HEK293 (cell line): ENCODE measurements around the gene UBA6.

ENCODE experiments used
- CTCF ChIA-PET: fragments of 350-600 bp; formaldehyde crosslinking; extraction: SDS; loops from one replicate; lab custom pipeline; 2021; ENCODE audit warnings: antibody characterized with exemption; lab: Yijun Ruan, JAX
- POLR2A ChIA-PET: fragments of 300-600 bp; formaldehyde crosslinking; extraction: SDS; loops from one replicate; lab custom pipeline; 2020; ENCODE audit warnings: antibody characterized with exemption, inconsistent platforms; lab: Yijun Ruan, JAX
- H3K27ac ChIP-seq: fragments of 200-500 bp; sonication (Bioruptor generic); 2 replicates; pipeline ENCODE4 v1.5.1; 2014; ENCODE audit warnings: low read depth, low read length, control low read depth, inconsistent platforms; ENCODE audit errors: extremely low read depth
- H3K36me3 ChIP-seq, 2 experiments: fragments of 200-500 bp in 1 of 2; sonication (Bioruptor generic) in 1 of 2; 1 replicate in 1 of 2; 2 replicates in 1 of 2; pipeline ENCODE4 v1.5.1; 2014 to 2017; ENCODE audit warnings: inconsistent platforms in 2 of 2, low read length in 2 of 2; ENCODE audit not compliant: control insufficient read depth in 2 of 2, insufficient read depth in 1 of 2
- H3K4me1 ChIP-seq: fragments of 200-500 bp; sonication (Bioruptor generic); 2 replicates; pipeline ENCODE4 v1.5.1; 2014; ENCODE audit warnings: mild to moderate bottlenecking, low read length, inconsistent platforms; ENCODE audit not compliant: control insufficient read depth, insufficient read depth
- H3K4me3 ChIP-seq: 2 replicates; pipeline ENCODE4 v1.5.1; 2011; ENCODE audit warnings: low read depth, mild to moderate bottlenecking, control low read depth, low read length, moderate library complexity
- H3K9me3 ChIP-seq: fragments of 200-500 bp; sonication (Bioruptor generic); 2 replicates; pipeline ENCODE4 v1.5.1; 2014; ENCODE audit warnings: low read depth, low read length, inconsistent platforms; ENCODE audit not compliant: control insufficient read depth, insufficient read depth
- BCL11A ChIP-seq: fragments of 450-650 bp; formaldehyde crosslinking; IDR thresholded peaks from 2 replicates; pipeline ENCODE4 v1.5.1; 2016; ENCODE audit warnings: low read depth, missing biosample characterization, missing genetic modification characterization
- GFI1B ChIP-seq: fragments of 450-650 bp; formaldehyde crosslinking; IDR thresholded peaks from 2 replicates; pipeline ENCODE4 v1.5.1; 2016; ENCODE audit warnings: missing biosample characterization, missing genetic modification characterization
- GLIS2 ChIP-seq: fragments of 450-650 bp; formaldehyde crosslinking; IDR thresholded peaks from 2 replicates; pipeline ENCODE4 v1.5.1; 2016; ENCODE audit warnings: missing biosample characterization, missing genetic modification characterization
- HOXA7 ChIP-seq: sonication (generic); formaldehyde crosslinking; IDR thresholded peaks from 2 replicates; pipeline ENCODE4 v1.8.1; 2022; ENCODE audit warnings: missing genetic modification reagents, borderline replicate concordance
- IKZF3 ChIP-seq: fragments of 450-650 bp; IDR thresholded peaks from 2 replicates; pipeline ENCODE4 v1.5.0; 2018; ENCODE audit warnings: missing biosample characterization, mild to moderate bottlenecking, missing genetic modification characterization, moderate library complexity
- KLF1 ChIP-seq: fragments of 450-650 bp; formaldehyde crosslinking; IDR thresholded peaks from 2 replicates; pipeline ENCODE4 v1.5.1; 2016; ENCODE audit warnings: missing biosample characterization, missing genetic modification characterization
- PBX3 ChIP-seq: sonication (generic); formaldehyde crosslinking; IDR thresholded peaks from 2 replicates; pipeline ENCODE4 v1.8.1; 2022; ENCODE audit warnings: mild to moderate bottlenecking, moderate library complexity, missing genetic modification reagents
- PRDM4 ChIP-seq: fragments of 450-650 bp; formaldehyde crosslinking; IDR thresholded peaks from 2 replicates; pipeline ENCODE4 v1.5.1; 2017; ENCODE audit warnings: missing biosample characterization, missing genetic modification characterization
- SETDB1 ChIP-seq: IDR thresholded peaks from one replicate; pipeline ENCODE4 v1.6.1; 2017; ENCODE audit warnings: mild to moderate bottlenecking, low read length, moderate library complexity, mixed read lengths; ENCODE audit not compliant: insufficient read length
- TSHZ1 ChIP-seq: fragments of 450-650 bp; formaldehyde crosslinking; IDR thresholded peaks from 2 replicates; pipeline ENCODE4 v1.5.1; 2016; ENCODE audit warnings: missing biosample characterization, missing genetic modification characterization, borderline replicate concordance
- ZBTB48 ChIP-seq: fragments of 450-650 bp; formaldehyde crosslinking; IDR thresholded peaks from 2 replicates; pipeline ENCODE4 v1.5.1; 2016; ENCODE audit warnings: missing biosample characterization, missing genetic modification characterization
- ZFHX2 ChIP-seq: fragments of 450-650 bp; formaldehyde crosslinking; conservative IDR thresholded peaks from 2 replicates; pipeline ENCODE4 v1.5.1; 2016; ENCODE audit warnings: missing biosample characterization, missing genetic modification characterization
- ZFP37 ChIP-seq: fragments of 450-650 bp; formaldehyde crosslinking; IDR thresholded peaks from 2 replicates; pipeline ENCODE4 v1.5.1; 2016; ENCODE audit warnings: missing biosample characterization, missing genetic modification characterization
- ZNF175 ChIP-seq: fragments of 450-650 bp; formaldehyde crosslinking; IDR thresholded peaks from 2 replicates; pipeline ENCODE4 v1.5.1; 2016; ENCODE audit warnings: missing biosample characterization, missing genetic modification characterization
- ZNF2 ChIP-seq: fragments of 450-650 bp; formaldehyde crosslinking; IDR thresholded peaks from 2 replicates; pipeline ENCODE4 v1.5.1; 2016; ENCODE audit warnings: missing biosample characterization, missing genetic modification characterization
- ZNF23 ChIP-seq: fragments of 450-650 bp; formaldehyde crosslinking; IDR thresholded peaks from 2 replicates; pipeline ENCODE4 v1.5.1; 2016; ENCODE audit warnings: missing biosample characterization, missing genetic modification characterization, borderline replicate concordance
- ZNF24 ChIP-seq: fragments of 450-650 bp; formaldehyde crosslinking; IDR thresholded peaks from 2 replicates; pipeline ENCODE4 v1.5.1; 2016; ENCODE audit warnings: missing biosample characterization, missing genetic modification characterization
- ZNF416 ChIP-seq: fragments of 450-650 bp; formaldehyde crosslinking; IDR thresholded peaks from 2 replicates; pipeline ENCODE4 v1.5.1; 2016; ENCODE audit warnings: missing biosample characterization, missing genetic modification characterization
- ZNF48 ChIP-seq: fragments of 450-650 bp; formaldehyde crosslinking; IDR thresholded peaks from 2 replicates; pipeline ENCODE4 v1.5.1; 2016; ENCODE audit warnings: missing biosample characterization, missing genetic modification characterization
- ZNF555 ChIP-seq: fragments of 450-650 bp; formaldehyde crosslinking; conservative IDR thresholded peaks from 2 replicates; pipeline ENCODE4 v1.5.1; 2017; ENCODE audit warnings: missing biosample characterization, mild to moderate bottlenecking, missing genetic modification characterization, inconsistent platforms
- ZNF585B ChIP-seq: fragments of 450-650 bp; formaldehyde crosslinking; IDR thresholded peaks from 2 replicates; pipeline ENCODE4 v1.5.1; 2016; ENCODE audit warnings: missing biosample characterization, missing genetic modification characterization
- ZNF600 ChIP-seq: fragments of 450-650 bp; formaldehyde crosslinking; IDR thresholded peaks from 2 replicates; pipeline ENCODE4 v1.5.1; 2016; ENCODE audit warnings: missing biosample characterization, missing genetic modification characterization
- ZNF654 ChIP-seq: fragments of 450-650 bp; formaldehyde crosslinking; IDR thresholded peaks from 2 replicates; pipeline ENCODE4 v1.5.1; 2016; ENCODE audit warnings: low read depth, missing biosample characterization, missing genetic modification characterization
- ZNF830 ChIP-seq: fragments of 450-650 bp; IDR thresholded peaks from 2 replicates; pipeline ENCODE4 v1.5.0; 2018; ENCODE audit warnings: missing biosample characterization, missing genetic modification characterization, low read depth, mild to moderate bottlenecking, moderate library complexity
- ZNF837 ChIP-seq: fragments of 450-650 bp; formaldehyde crosslinking; IDR thresholded peaks from 2 replicates; pipeline ENCODE4 v1.5.1; 2016; ENCODE audit warnings: missing biosample characterization, missing genetic modification characterization
- ZSCAN30 ChIP-seq: fragments of 450-650 bp; IDR thresholded peaks from 2 replicates; pipeline ENCODE4 v1.5.1; 2018; ENCODE audit warnings: missing biosample characterization, mild to moderate bottlenecking, missing genetic modification characterization, moderate library complexity
- ZSCAN4 ChIP-seq: fragments of 450-650 bp; formaldehyde crosslinking; IDR thresholded peaks from 2 replicates; pipeline ENCODE4 v1.5.1; 2017; ENCODE audit warnings: missing biosample characterization, missing genetic modification characterization

UBA6 gene

GRCh38 chr4:67668315-67668714 lies 32.6 kb downstream of the UBA6 start:
- ChIA-PET CTCF (no interaction called here), POLR2A (no interaction called here)
- no peaks in the 10 kb centered on the region for H3K4me1 ChIP-seq
- peaks cover 10 to 57% of the 10 kb centered on the region in 2 experiments for H3K36me3 ChIP-seq
- H3K4me3 ChIP-seq = no peak overlapping the region
- H3K27ac ChIP-seq = no peak overlapping the region
- TF ChIP-seq ZNF416 (tag by site-specific recombination) (no peak), IKZF3 (tag by site-specific recombination) (no peak), ZNF654 (no peak), ZFHX2 (no peak), ZNF2 (tag by site-specific recombination) (no peak), ZNF837 (tag by site-specific recombination) (no peak), ZSCAN4 (tag by site-specific recombination) (no peak), ZNF23 (tag by site-specific recombination) (no peak), ZNF555 (no peak)
- H3K9me3 ChIP-seq = no peaks in the 10 kb centered on the region

- H3K9me3 ChIP-seq = no peaks in the 10 kb centered on the region
- CTCF ChIA-PET = no interaction called here
- POLR2A ChIA-PET = no interaction called here
- peaks cover 0 to 53% of the 10 kb centered on the region in 2 experiments for H3K36me3 ChIP-seq
- H3K4me1 ChIP-seq = no peaks in the 10 kb centered on the region
- TF ChIP-seq TSHZ1 (tag by site-specific recombination) (no peak), GFI1B (tag by site-specific recombination) (no peak), ZNF600 (tag by site-specific recombination) (no peak), BCL11A (tag by site-specific recombination) (no peak), HOXA7 (CRISPR knock-in tag) (no peak), ZNF48 (tag by site-specific recombination) (no peak), ZNF585B (tag by site-specific recombination) (peak; percentile 2; the same call in 1 of the 2 replicates), SETDB1 (peak; percentile 28)
- TF ChIP-seq, all 188 proteins: peak for 2
- Histone ChIP-seq H3K27ac (no peak overlapping the region), H3K4me3 (no peak overlapping the region)
Measured at GRCh38 chr4:67660418-67660817, 40.5 kb downstream of the UBA6 start.

GRCh38 chr4:67659065-67659464 lies 41.9 kb downstream of the UBA6 start:
- Histone ChIP-seq H3K4me3 (no peak overlapping the region), H3K27ac (no peak overlapping the region), H3K36me3 (peaks cover 0 to 54% of the 10 kb centered on the region in 2 experiments; a peak in 2 of 3 replicates), H3K4me1 (no peaks in the 10 kb centered on the region), H3K9me3 (no peaks in the 10 kb centered on the region)
- ChIA-PET POLR2A (no interaction called here), CTCF (no interaction called here)
- no peak for TF ChIP-seq PRDM4
- TF ChIP-seq GLIS2 (tag by site-specific recombination) = no peak
- TF ChIP-seq ZNF830 (tag by site-specific recombination) = no peak
- no peak for TF ChIP-seq KLF1 (tag by site-specific recombination)
- no peak for TF ChIP-seq ZBTB48
- no peak for TF ChIP-seq ZNF175 (tag by site-specific recombination)
- no peak for TF ChIP-seq ZFP37 (tag by site-specific recombination)
- no peak for TF ChIP-seq PBX3 (CRISPR knock-in tag)
- no peak for TF ChIP-seq ZNF24 (tag by site-specific recombination)
- TF ChIP-seq ZSCAN30 (tag by site-specific recombination) = no peak
